Lung (tissue), 12 donors: ENCODE measurements around the gene ARPC2. TPM values are rescaled to one million over a fixed set of nuclear protein-coding genes. Genes with fewer than 3 reads are reported as not detected.
A peak's percentile ranks its signal among the peaks of the same experiment; 100 is the strongest.
"Not testable (repeated sequence)": the region's sequence is repeated elsewhere in the genome, so short reads cannot be mapped to it uniquely, and the experiment has no call there.

Experiments used
- ATAC-seq: fragments of 200-7000 bp; cut with Tn5 transposase; one replicate; pipeline ENCODE4 v1.9.1; 2020; ENCODE audit warnings: moderate number of reproducible peaks; ENCODE audit not compliant: insufficient read depth, low FRiP score
- DNase-seq, 3 donors: peaks; one replicate each; pipeline ENCODE4 v3.0.0-alpha.2; 2013 to 2017
- H3K27ac ChIP-seq, 2 donors: one replicate each; pipeline ENCODE4 v1.5.1; 2013; ENCODE audit warnings: mild to moderate bottlenecking in 2 of 2, moderate library complexity in 2 of 2, control low read depth in 1 of 2, inconsistent platforms in 1 of 2, low read depth in 1 of 2, low read length in 1 of 2
- H3K27me3 ChIP-seq, 3 donors: one replicate each; pipeline ENCODE4 v1.5.1; 2013; ENCODE audit warnings: low read length in 2 of 3; ENCODE audit not compliant: control insufficient read depth in 3 of 3, insufficient read depth in 3 of 3
- H3K36me3 ChIP-seq, 4 donors: one replicate each; pipeline ENCODE4 v1.5.1; 2013; ENCODE audit warnings: low read length in 4 of 4, mild to moderate bottlenecking in 1 of 4, moderate library complexity in 1 of 4; ENCODE audit not compliant: control insufficient read depth in 4 of 4, insufficient read depth in 4 of 4
- H3K4me1 ChIP-seq, 5 donors: one replicate each; pipeline ENCODE4 v1.5.1; 2013; ENCODE audit warnings: low read length in 5 of 5, mild to moderate bottlenecking in 2 of 5, moderate library complexity in 1 of 5; ENCODE audit not compliant: control insufficient read depth in 5 of 5, insufficient read depth in 5 of 5
- H3K4me3 ChIP-seq: one replicate; pipeline ENCODE4 v1.5.1; 2013; ENCODE audit warnings: mild to moderate bottlenecking, control low read depth, moderate library complexity
- H3K9ac ChIP-seq, 2 donors: one replicate each; pipeline ENCODE4 v1.5.1; 2013; ENCODE audit warnings: low read length in 2 of 2, control low read depth in 1 of 2; ENCODE audit not compliant: insufficient read depth in 1 of 2
- H3K9me3 ChIP-seq, 4 donors: one replicate each; pipeline ENCODE4 v1.5.1; 2013; ENCODE audit warnings: low read length in 3 of 4, mild to moderate bottlenecking in 1 of 4, moderate library complexity in 1 of 4; ENCODE audit not compliant: control insufficient read depth in 4 of 4, insufficient read depth in 3 of 4
- CTCF ChIP-seq: IDR thresholded peaks from 2 replicates; pipeline ENCODE4 v1.5.1; 2012; ENCODE audit warnings: mild to moderate bottlenecking; ENCODE audit errors: control extremely low read depth, extremely low read depth
- WGBS, 2 donors: extraction: QIAGEN DNeasy Blood & Tissue Kit; methylation state at CpG; one replicate each; pipeline ENCODE4 v1.1.7; 2013; 5-methylcytosine and 5-hydroxymethylcytosine counted together
- polyA plus RNA-seq, 2 donors: library from polyadenylated mRNA; stranded (reverse); fragments of 200-250 nt; gene quantifications; one replicate each; pipeline ENCODE4 v1.2.1, GENCODE V29; 2013
- total RNA-seq, 2 donors: library from RNA; depleted of rRNA in 1 of 2; stranded (reverse); fragments of >200 nt in 1 of 2; gene quantifications; one replicate each; pipeline ENCODE4 v1.2.1, GENCODE V29; 2014 to 2021
- donor health status: control.
- donor health status: control.
- donor health status: Bipolar disorder and iron deficiency.
- donor health status: healthy.
- donor health status: DM: yes; HTN: yes; CAD: no.

The ARPC2 gene
- total and polyA plus RNA-seq, 4 donors, result 190 to 490 (median 308) TPM

DNA sequence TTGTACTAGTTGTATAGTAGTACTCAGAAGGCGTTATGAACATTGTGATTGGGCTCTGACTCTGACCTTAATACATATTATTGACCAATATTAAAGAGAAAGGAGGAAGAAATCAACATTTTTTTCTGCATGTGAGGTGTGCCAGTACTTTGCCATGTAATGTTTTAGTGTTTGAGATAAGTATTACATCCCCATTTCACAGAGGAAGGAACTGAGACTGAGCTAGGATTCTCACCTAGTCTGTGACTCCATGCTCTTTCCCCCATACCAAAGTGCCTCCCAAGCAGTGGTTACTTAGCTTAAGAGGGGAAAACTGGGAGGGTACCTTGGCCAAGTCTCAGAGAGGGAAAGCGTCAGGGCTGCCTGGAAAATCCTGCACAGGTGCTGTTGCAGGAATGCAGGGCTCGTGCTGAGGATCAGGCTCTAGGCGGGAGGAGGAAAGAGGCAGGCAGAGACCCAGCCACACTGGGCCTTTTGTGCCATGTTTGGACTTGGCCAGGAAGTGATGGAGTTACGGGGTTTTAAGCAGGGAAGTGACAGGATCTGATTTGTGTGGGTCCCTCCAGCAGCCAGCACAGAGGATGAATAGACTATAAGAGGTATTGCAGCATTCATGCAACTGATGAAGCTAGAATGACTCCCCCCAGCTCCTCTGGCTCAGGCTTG lies 55.0 kb downstream of the ARPC2 start:
- peaks cover 18 to 32% (median 26%) of the 10 kb centered on the region in 4 donors for H3K36me3 ChIP-seq
- WGBS, 2 donors, result 55 to 76% methylated on average over 5 of the region's 5 CpGs
- no peak overlapping the region for H3K4me3 ChIP-seq
- no peaks in the 10 kb centered on the region for H3K27me3 ChIP-seq
- no peak for ATAC-seq
- peaks cover 5 to 27% (median 11%) of the 10 kb centered on the region in 5 donors for H3K4me1 ChIP-seq
- TF ChIP-seq CTCF, result no peak
- H3K27ac ChIP-seq, result peak overlapping the region in 1 of 2 donors; percentile 65
- H3K9ac ChIP-seq, result peak overlapping the region in 1 of 2 donors; percentile 59
- no peaks in the 10 kb centered on the region for H3K9me3 ChIP-seq
- DNase-seq, result no peak

- no peaks in the 10 kb centered on the region for H3K9me3 ChIP-seq
- no peak overlapping the region for H3K4me3 ChIP-seq
- peak; percentile 87 for TF ChIP-seq CTCF
- peak overlapping the region in 1 of 2 donors; percentile 32 for H3K9ac ChIP-seq
- peak; percentile 86 to 91 (median 89) for DNase-seq
- 21 to 36% methylated on average over 18 of the region's 18 CpGs for WGBS, 2 donors
- peak overlapping the region; percentile 22 to 65 for H3K27ac ChIP-seq
- peaks cover 5 to 27% (median 11%) of the 10 kb centered on the region in 5 donors for H3K4me1 ChIP-seq
- peak; percentile 63 for ATAC-seq
- H3K27me3 ChIP-seq, result no peaks in the 10 kb centered on the region
- peaks cover 18 to 35% (median 27%) of the 10 kb centered on the region in 4 donors for H3K36me3 ChIP-seq
Observed at GRCh38 chr2:218272531-218273212, 55.7 kb downstream of the ARPC2 start.

DNA sequence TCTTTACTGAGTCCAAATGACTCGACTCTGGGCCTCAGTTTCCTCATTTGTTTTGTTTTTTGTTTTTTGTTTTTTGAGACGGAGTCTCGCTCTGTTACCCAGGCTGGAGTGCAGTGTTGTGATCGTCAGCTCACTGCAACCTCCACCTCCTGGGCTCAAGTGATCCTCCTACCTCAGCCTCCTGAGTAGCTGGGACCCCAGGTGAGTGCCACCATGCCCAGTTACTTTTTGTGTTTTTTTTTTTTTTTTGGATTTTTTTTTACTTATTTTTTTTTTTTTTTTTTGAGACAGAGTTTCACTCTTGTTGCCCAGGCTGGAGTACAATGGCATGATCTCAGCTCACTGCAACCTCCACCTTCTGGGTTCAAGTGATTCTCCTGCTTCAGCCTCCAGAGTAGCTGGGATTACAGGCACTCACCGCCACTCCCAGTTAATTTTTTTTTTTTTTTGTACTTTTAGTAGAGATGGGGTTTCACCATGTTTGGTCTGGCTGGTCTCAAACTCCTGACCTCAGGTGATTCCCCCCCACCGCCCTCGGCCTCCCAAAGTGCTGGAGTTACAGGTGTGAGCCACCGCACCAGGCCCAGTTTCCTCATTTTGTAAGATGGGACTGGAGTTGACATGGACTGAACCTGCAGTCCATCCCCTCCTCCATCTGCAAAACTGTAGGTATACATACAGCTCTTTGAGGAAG lies 56.4 kb downstream of the ARPC2 start:
- Histone ChIP-seq H3K4me1 (peaks cover 5 to 27% (median 11%) of the 10 kb centered on the region in 5 donors), H3K36me3 (peaks cover 24 to 42% (median 32%) of the 10 kb centered on the region in 4 donors), H3K27ac (peak overlapping the region; percentile 22 to 55)
- H3K9me3 ChIP-seq, DNase-seq, ATAC-seq, H3K4me3 ChIP-seq, H3K27me3 ChIP-seq, H3K9ac ChIP-seq: not testable (repeated sequence)
- WGBS, 2 donors, result 83 to 94% methylated on average over 8 of the region's 8 CpGs

- no peaks in the 10 kb centered on the region for H3K9me3 ChIP-seq
- ATAC-seq, result no peak
- WGBS, 2 donors, result 65 to 95% methylated on average over 2 of the region's 2 CpGs
- H3K4me3 ChIP-seq, result no peak overlapping the region
- no peak for DNase-seq
- H3K27me3 ChIP-seq, result no peaks in the 10 kb centered on the region
- peaks cover 5 to 26% (median 11%) of the 10 kb centered on the region in 5 donors for H3K4me1 ChIP-seq
- H3K36me3 ChIP-seq, result peaks cover 25 to 47% (median 36%) of the 10 kb centered on the region in 4 donors
- H3K9ac ChIP-seq, result no peak overlapping the region
- no peak for TF ChIP-seq CTCF
- H3K27ac ChIP-seq, result peak overlapping the region in 1 of 2 donors; percentile 55
Observed at GRCh38 chr2:218273908-218274249, 56.9 kb downstream of the ARPC2 start.
